ENCODE data around the gene NRG3. TPM values are rescaled to one million over a fixed set of nuclear protein-coding genes. Genes with fewer than 3 reads are reported as not detected.

NRG3 gene
- polyA plus RNA-seq, 2 donors = 0.01 to 0.04 TPM

GRCh38 chr10:82266438-82266837 lies 391.4 kb downstream of the NRG3 start:
- Histone ChIP-seq H3K27me3 (ENCODE audit: control insufficient read depth in 1 of 2, insufficient read depth in 2 of 2, low read length in 2 of 2) (no peaks in the 10 kb centered on the region), H3K9me3 (ENCODE audit: control insufficient read depth in 2 of 2, insufficient read depth in 1 of 2, low read depth in 1 of 2, low read length in 1 of 2) (peaks cover 0 to 3% of the 10 kb centered on the region in 2 donors)
- 58 to 64% methylated on average over 1 of the region's 1 CpG for WGBS, 2 donors

GRCh38 chr10:82267014-82267413 lies 392.0 kb downstream of the NRG3 start:
- H3K9me3 ChIP-seq (ENCODE audit: control insufficient read depth in 2 of 2, insufficient read depth in 1 of 2, low read depth in 1 of 2, low read length in 1 of 2) = peaks cover 0 to 3% of the 10 kb centered on the region in 2 donors
- no peaks in the 10 kb centered on the region for H3K36me3 ChIP-seq (ENCODE audit: control insufficient read depth in 2 of 2, insufficient read depth in 2 of 2, low read length in 1 of 2)
- H3K4me3 ChIP-seq (ENCODE audit: low read depth in 1 of 2, low read length in 2 of 2) = no peak overlapping the region
- no peak overlapping the region for H3K27ac ChIP-seq (ENCODE audit: low read depth in 2 of 2, low read length in 1 of 2)
- H3K4me1 ChIP-seq (ENCODE audit: control insufficient read depth in 2 of 2, insufficient read depth in 2 of 2, low read length in 1 of 2) = no peaks in the 10 kb centered on the region
- 80 to 84% methylated on average over 2 of the region's 2 CpGs for WGBS, 2 donors
- H3K27me3 ChIP-seq (ENCODE audit: control insufficient read depth in 1 of 2, insufficient read depth in 2 of 2, low read length in 2 of 2) = no peaks in the 10 kb centered on the region

More at GRCh38 chr10:82266438-82266837, 391.4 kb downstream of the NRG3 start:
- Histone ChIP-seq H3K36me3 (ENCODE audit: control insufficient read depth in 2 of 2, insufficient read depth in 2 of 2, low read length in 1 of 2) (no peaks in the 10 kb centered on the region), H3K4me1 (ENCODE audit: control insufficient read depth in 2 of 2, insufficient read depth in 2 of 2, low read length in 1 of 2) (no peaks in the 10 kb centered on the region), H3K4me3 (ENCODE audit: low read depth in 1 of 2, low read length in 2 of 2) (no peak overlapping the region), H3K27ac (ENCODE audit: low read depth in 2 of 2, low read length in 1 of 2) (no peak overlapping the region)

- 78 to 84% methylated on average over 2 of the region's 2 CpGs for WGBS, 2 donors
- Histone ChIP-seq H3K4me3 (ENCODE audit: low read depth in 1 of 2, low read length in 2 of 2) (no peak overlapping the region), H3K9me3 (ENCODE audit: control insufficient read depth in 2 of 2, insufficient read depth in 1 of 2, low read depth in 1 of 2, low read length in 1 of 2) (peaks cover 0 to 3% of the 10 kb centered on the region in 2 donors), H3K4me1 (ENCODE audit: control insufficient read depth in 2 of 2, insufficient read depth in 2 of 2, low read length in 1 of 2) (no peaks in the 10 kb centered on the region), H3K27me3 (ENCODE audit: control insufficient read depth in 1 of 2, insufficient read depth in 2 of 2, low read length in 2 of 2) (no peaks in the 10 kb centered on the region), H3K27ac (ENCODE audit: low read depth in 2 of 2, low read length in 1 of 2) (no peak overlapping the region), H3K36me3 (ENCODE audit: control insufficient read depth in 2 of 2, insufficient read depth in 2 of 2, low read length in 1 of 2) (no peaks in the 10 kb centered on the region)
Observed at GRCh38 chr10:82267465-82267864, 392.5 kb downstream of the NRG3 start.

- Histone ChIP-seq H3K36me3 (ENCODE audit: control insufficient read depth in 2 of 2, insufficient read depth in 2 of 2, low read length in 1 of 2) (no peaks in the 10 kb centered on the region), H3K27me3 (ENCODE audit: control insufficient read depth in 1 of 2, insufficient read depth in 2 of 2, low read length in 2 of 2) (no peaks in the 10 kb centered on the region), H3K4me3 (ENCODE audit: low read depth in 1 of 2, low read length in 2 of 2) (no peak overlapping the region), H3K27ac (ENCODE audit: low read depth in 2 of 2, low read length in 1 of 2) (no peak overlapping the region), H3K4me1 (ENCODE audit: control insufficient read depth in 2 of 2, insufficient read depth in 2 of 2, low read length in 1 of 2) (no peaks in the 10 kb centered on the region), H3K9me3 (ENCODE audit: control insufficient read depth in 2 of 2, insufficient read depth in 1 of 2, low read depth in 1 of 2, low read length in 1 of 2) (peaks cover 0 to 3% of the 10 kb centered on the region in 2 donors)
- 74 to 80% methylated on average over 2 of the region's 2 CpGs for WGBS, 2 donors
Observed at GRCh38 chr10:82267960-82268359, 393.0 kb downstream of the NRG3 start.

- no peaks in the 10 kb centered on the region for H3K36me3 ChIP-seq (ENCODE audit: control insufficient read depth in 2 of 2, insufficient read depth in 2 of 2, low read length in 1 of 2)
- no peaks in the 10 kb centered on the region for H3K4me1 ChIP-seq (ENCODE audit: control insufficient read depth in 2 of 2, insufficient read depth in 2 of 2, low read length in 1 of 2)
- no peak overlapping the region for H3K27ac ChIP-seq (ENCODE audit: low read depth in 2 of 2, low read length in 1 of 2)
- no peaks in the 10 kb centered on the region for H3K9me3 ChIP-seq (ENCODE audit: control insufficient read depth in 2 of 2, insufficient read depth in 1 of 2, low read depth in 1 of 2, low read length in 1 of 2)
- H3K27me3 ChIP-seq (ENCODE audit: control insufficient read depth in 1 of 2, insufficient read depth in 2 of 2, low read length in 2 of 2) = no peaks in the 10 kb centered on the region
- H3K4me3 ChIP-seq (ENCODE audit: low read depth in 1 of 2, low read length in 2 of 2) = no peak overlapping the region
- WGBS, 2 donors = 74 to 75% methylated on average over 1 of the region's 1 CpG
Observed at GRCh38 chr10:82277591-82277990, 402.6 kb downstream of the NRG3 start.

- Histone ChIP-seq H3K4me1 (ENCODE audit: control insufficient read depth in 2 of 2, insufficient read depth in 2 of 2, low read length in 1 of 2) (no peaks in the 10 kb centered on the region), H3K27ac (ENCODE audit: low read depth in 2 of 2, low read length in 1 of 2) (no peak overlapping the region), H3K4me3 (ENCODE audit: low read depth in 1 of 2, low read length in 2 of 2) (no peak overlapping the region), H3K27me3 (ENCODE audit: control insufficient read depth in 1 of 2, insufficient read depth in 2 of 2, low read length in 2 of 2) (no peaks in the 10 kb centered on the region), H3K9me3 (ENCODE audit: control insufficient read depth in 2 of 2, insufficient read depth in 1 of 2, low read depth in 1 of 2, low read length in 1 of 2) (no peaks in the 10 kb centered on the region), H3K36me3 (ENCODE audit: control insufficient read depth in 2 of 2, insufficient read depth in 2 of 2, low read length in 1 of 2) (no peaks in the 10 kb centered on the region)
- WGBS, 2 donors = 36 to 42% methylated on average over 10 of the region's 10 CpGs
Observed at GRCh38 chr10:82278401-82279182, 403.6 kb downstream of the NRG3 start.

- H3K9me3 ChIP-seq (ENCODE audit: control insufficient read depth in 2 of 2, insufficient read depth in 1 of 2, low read depth in 1 of 2, low read length in 1 of 2) = no peaks in the 10 kb centered on the region
- WGBS, 2 donors = 57 to 69% methylated on average over 8 of the region's 8 CpGs
- H3K36me3 ChIP-seq (ENCODE audit: control insufficient read depth in 2 of 2, insufficient read depth in 2 of 2, low read length in 1 of 2) = no peaks in the 10 kb centered on the region
- H3K4me1 ChIP-seq (ENCODE audit: control insufficient read depth in 2 of 2, insufficient read depth in 2 of 2, low read length in 1 of 2) = no peaks in the 10 kb centered on the region
- no peak overlapping the region for H3K4me3 ChIP-seq (ENCODE audit: low read depth in 1 of 2, low read length in 2 of 2)
- no peaks in the 10 kb centered on the region for H3K27me3 ChIP-seq (ENCODE audit: control insufficient read depth in 1 of 2, insufficient read depth in 2 of 2, low read length in 2 of 2)
- no peak overlapping the region for H3K27ac ChIP-seq (ENCODE audit: low read depth in 2 of 2, low read length in 1 of 2)
Observed at GRCh38 chr10:82282782-82283456, 407.9 kb downstream of the NRG3 start.

GRCh38 chr10:82284180-82284579 lies 409.2 kb downstream of the NRG3 start:
- H3K4me3 ChIP-seq (ENCODE audit: low read depth in 1 of 2, low read length in 2 of 2) = no peak overlapping the region
- H3K4me1 ChIP-seq (ENCODE audit: control insufficient read depth in 2 of 2, insufficient read depth in 2 of 2, low read length in 1 of 2) = no peaks in the 10 kb centered on the region
- H3K27ac ChIP-seq (ENCODE audit: low read depth in 2 of 2, low read length in 1 of 2) = no peak overlapping the region
- H3K36me3 ChIP-seq (ENCODE audit: control insufficient read depth in 2 of 2, insufficient read depth in 2 of 2, low read length in 1 of 2) = no peaks in the 10 kb centered on the region
- H3K9me3 ChIP-seq (ENCODE audit: control insufficient read depth in 2 of 2, insufficient read depth in 1 of 2, low read depth in 1 of 2, low read length in 1 of 2) = no peaks in the 10 kb centered on the region
- WGBS, 2 donors = 84 to 93% methylated on average over 2 of the region's 2 CpGs
- no peaks in the 10 kb centered on the region for H3K27me3 ChIP-seq (ENCODE audit: control insufficient read depth in 1 of 2, insufficient read depth in 2 of 2, low read length in 2 of 2)

GRCh38 chr10:82288461-82288881 lies 413.5 kb downstream of the NRG3 start:
- Histone ChIP-seq H3K36me3 (ENCODE audit: control insufficient read depth in 2 of 2, insufficient read depth in 2 of 2, low read length in 1 of 2) (no peaks in the 10 kb centered on the region), H3K9me3 (ENCODE audit: control insufficient read depth in 2 of 2, insufficient read depth in 1 of 2, low read depth in 1 of 2, low read length in 1 of 2) (no peaks in the 10 kb centered on the region), H3K4me3 (ENCODE audit: low read depth in 1 of 2, low read length in 2 of 2) (no peak overlapping the region), H3K4me1 (ENCODE audit: control insufficient read depth in 2 of 2, insufficient read depth in 2 of 2, low read length in 1 of 2) (no peaks in the 10 kb centered on the region), H3K27ac (ENCODE audit: low read depth in 2 of 2, low read length in 1 of 2) (no peak overlapping the region), H3K27me3 (ENCODE audit: control insufficient read depth in 1 of 2, insufficient read depth in 2 of 2, low read length in 2 of 2) (no peaks in the 10 kb centered on the region)
- WGBS, 2 donors = 83 to 84% methylated on average over 6 of the region's 6 CpGs

All from esophagus (tissue), 2 donors.